ENCODE measurements around the gene PLTP.
A peak's percentile ranks its signal among the peaks of the same experiment; 100 is the strongest.
"Not testable (repeated sequence)": the region's sequence is repeated elsewhere in the genome, so short reads cannot be mapped to it uniquely, and the experiment has no call there.

The PLTP gene

GRCh38 chr20:45907219-45907948 is 4.6 kb downstream of the PLTP start:
- no peak for FAIRE-seq

GRCh38 chr20:45905505-45906079 is 6.4 kb downstream of the PLTP start:
- TF ChIP-seq POLR2A (IDR thresholded peaks at IDR 0.05; ENCODE audit: low read depth, low read length): no peak
- DNase-seq (ENCODE audit: insufficient read length, low spot score) (peak; percentile 77), FAIRE-seq (no peak)

More at GRCh38 chr20:45907219-45907948, 4.6 kb downstream of the PLTP start:
- no peak for DNase-seq (ENCODE audit: insufficient read length, low spot score)
- no peak for TF ChIP-seq POLR2A (IDR thresholded peaks at IDR 0.05; ENCODE audit: low read depth, low read length)

- DNase-seq (ENCODE audit: insufficient read length, low spot score) (no peak), FAIRE-seq (no peak)
- TF ChIP-seq POLR2A (IDR thresholded peaks at IDR 0.05; ENCODE audit: low read depth, low read length): no peak
These were observed 7.1 kb downstream of the PLTP start for GRCh38 chr20:45904583-45905504.

GRCh38 chr20:45902199-45902701 is 9.7 kb downstream of the PLTP start:
- no peak for TF ChIP-seq POLR2A (IDR thresholded peaks at IDR 0.05; ENCODE audit: low read depth, low read length)
- DNase-seq (ENCODE audit: insufficient read length, low spot score) (no peak), FAIRE-seq (no peak)

GRCh38 chr20:45901332-45901731 is 10.6 kb downstream of the PLTP start:
- FAIRE-seq; DNase-seq (ENCODE audit: insufficient read length, low spot score): not testable (repeated sequence)

- no peak for DNase-seq (ENCODE audit: insufficient read length, low spot score)
- FAIRE-seq: no peak
- TF ChIP-seq POLR2A (IDR thresholded peaks at IDR 0.05; ENCODE audit: low read depth, low read length): no peak
These were observed 12.7 kb downstream of the PLTP start for GRCh38 chr20:45899046-45899835.

GRCh38 chr20:45898285-45898684 is 13.7 kb downstream of the PLTP start:
- DNase-seq (ENCODE audit: insufficient read length, low spot score): no peak
- TF ChIP-seq POLR2A (IDR thresholded peaks at IDR 0.05; ENCODE audit: low read depth, low read length): no peak
- no peak for FAIRE-seq

- no peak for DNase-seq (ENCODE audit: insufficient read length, low spot score)
- TF ChIP-seq POLR2A (IDR thresholded peaks at IDR 0.05; ENCODE audit: low read depth, low read length): no peak
- FAIRE-seq: no peak
These were observed 14.3 kb downstream of the PLTP start for GRCh38 chr20:45897692-45898091.

GRCh38 chr20:45897289-45897688 is 14.7 kb downstream of the PLTP start:
- DNase-seq (ENCODE audit: insufficient read length, low spot score): no peak
- TF ChIP-seq POLR2A (IDR thresholded peaks at IDR 0.05; ENCODE audit: low read depth, low read length): no peak
- no peak for FAIRE-seq

- TF ChIP-seq POLR2A (IDR thresholded peaks at IDR 0.05; ENCODE audit: low read depth, low read length): no peak
- FAIRE-seq: no peak
- DNase-seq (ENCODE audit: insufficient read length, low spot score): no peak
These were observed 15.3 kb downstream of the PLTP start for GRCh38 chr20:45896641-45897161.

- no peak for TF ChIP-seq POLR2A (IDR thresholded peaks at IDR 0.05; ENCODE audit: low read depth, low read length)
- DNase-seq (ENCODE audit: insufficient read length, low spot score) (no peak), FAIRE-seq (no peak)
These were observed 17.2 kb downstream of the PLTP start for GRCh38 chr20:45894797-45895196.

- no peak for DNase-seq (ENCODE audit: insufficient read length, low spot score)
- FAIRE-seq: no peak
- TF ChIP-seq POLR2A (IDR thresholded peaks at IDR 0.05; ENCODE audit: low read depth, low read length): no peak
These were observed 18.1 kb downstream of the PLTP start for GRCh38 chr20:45893831-45894230.

- DNase-seq (ENCODE audit: insufficient read length, low spot score): no peak
- FAIRE-seq: no peak
- TF ChIP-seq POLR2A (IDR thresholded peaks at IDR 0.05; ENCODE audit: low read depth, low read length): no peak
These were observed 19.0 kb downstream of the PLTP start for GRCh38 chr20:45892828-45893500.
